ENCODE data around the gene C17orf67. TPM values are rescaled to one million over a fixed set of nuclear protein-coding genes. Genes with fewer than 3 reads are reported as not detected.
A peak's percentile ranks its signal among the peaks of the same experiment; 100 is the strongest.

The C17orf67 gene
- total and polyA plus RNA-seq, 2 of the 13 experiments (the other 11 are each of a cell fraction or from before 2014, with no cell fraction given), result 0.41 to 0.86 TPM

- no peak for TF ChIP-seq ZNF737 (CRISPR knock-in tag; IDR thresholded peaks at IDR 0.05; ENCODE audit: borderline replicate concordance)
- TF ChIP-seq FOXJ3 (CRISPR knock-in tag; IDR thresholded peaks at IDR 0.05; ENCODE audit: borderline replicate concordance), result no peak
- no peak for TF ChIP-seq RFX5 (IDR thresholded peaks at IDR 0.05; ENCODE audit: low read depth, low read length)
- no peak for TF ChIP-seq ZNF251 (CRISPR knock-in tag; IDR thresholded peaks at IDR 0.05)
- 0 out of 2 replicates have a peak, but pooled peaks have one; percentile 65 for TF ChIP-seq RELA (CRISPR knock-in tag; IDR thresholded peaks at IDR 0.05)
- no peak for TF ChIP-seq ZNF749 (CRISPR knock-in tag; IDR thresholded peaks at IDR 0.05; ENCODE audit: borderline replicate concordance)
- TF ChIP-seq ZFP36L1 (CRISPR knock-in tag; IDR thresholded peaks at IDR 0.05), result no peak
- peak; percentile 61; the same call in 1 of the 2 replicates for TF ChIP-seq REPIN1 (CRISPR knock-in tag; IDR thresholded peaks at IDR 0.05; ENCODE audit: borderline replicate concordance, low read depth)
- TF ChIP-seq ZBTB42 (CRISPR knock-in tag; IDR thresholded peaks at IDR 0.05), result no peak
- peak; percentile 67; the same call in 1 of the 2 replicates for TF ChIP-seq SP4 (CRISPR knock-in tag; IDR thresholded peaks at IDR 0.05)
- TF ChIP-seq NR1H2 (CRISPR knock-in tag; IDR thresholded peaks at IDR 0.05; ENCODE audit: borderline replicate concordance, low read depth), result no peak
- no peak for TF ChIP-seq ZNF564 (CRISPR knock-in tag; IDR thresholded peaks at IDR 0.05)
- TF ChIP-seq ZNF883 (CRISPR knock-in tag; IDR thresholded peaks at IDR 0.05; ENCODE audit: not compliant biosample characterization), result peak; percentile 68
- TF ChIP-seq ARID4A (CRISPR knock-in tag; IDR thresholded peaks at IDR 0.05; ENCODE audit: borderline replicate concordance), result peak; percentile 65; the same call in 1 of the 2 replicates
- TF ChIP-seq ZIK1 (CRISPR knock-in tag; IDR thresholded peaks at IDR 0.05; ENCODE audit: borderline replicate concordance, low read depth), result no peak
- TF ChIP-seq ZNF333 (CRISPR knock-in tag; IDR thresholded peaks at IDR 0.05; ENCODE audit: borderline replicate concordance), result no peak
- no peak for TF ChIP-seq ZNF567 (CRISPR knock-in tag; IDR thresholded peaks at IDR 0.05; ENCODE audit: borderline replicate concordance)
- TF ChIP-seq, protein P1, sequence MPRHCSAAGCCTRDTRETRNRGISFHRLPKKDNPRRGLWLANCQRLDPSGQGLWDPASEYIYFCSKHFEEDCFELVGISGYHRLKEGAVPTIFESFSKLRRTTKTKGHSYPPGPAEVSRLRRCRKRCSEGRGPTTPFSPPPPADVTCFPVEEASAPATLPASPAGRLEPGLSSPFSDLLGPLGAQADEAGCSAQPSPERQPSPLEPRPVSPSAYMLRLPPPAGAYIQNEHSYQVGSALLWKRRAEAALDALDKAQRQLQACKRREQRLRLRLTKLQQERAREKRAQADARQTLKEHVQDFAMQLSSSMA (CRISPR knock-in tag; IDR thresholded peaks at IDR 0.05), result no peak
- TF ChIP-seq ATF1 (CRISPR knock-in tag; IDR thresholded peaks at IDR 0.05), result no peak
- no peak for TF ChIP-seq ZNF24 (IDR thresholded peaks at IDR 0.05)
- no peak for TF ChIP-seq ZBTB21 (CRISPR knock-in tag; IDR thresholded peaks at IDR 0.05)
Observed at GRCh38 chr17:56779898-56780777, 53.6 kb downstream of the C17orf67 start (continued).
